GM19328 (cell line): ENCODE results near the gene UBE2E2.
"Not testable (repeated sequence)": the region's sequence is repeated elsewhere in the genome, so short reads cannot be mapped to it uniquely, and the experiment has no call there.

Experiments used
- ATAC-seq: cut with Tn5 transposase; IDR thresholded peaks from one replicate; pipeline ENCODE4 v1.9.1; 2021; ENCODE audit warnings: mild to moderate bottlenecking, moderate library complexity; ENCODE audit not compliant: unreplicated experiment

The UBE2E2 gene

DNA sequence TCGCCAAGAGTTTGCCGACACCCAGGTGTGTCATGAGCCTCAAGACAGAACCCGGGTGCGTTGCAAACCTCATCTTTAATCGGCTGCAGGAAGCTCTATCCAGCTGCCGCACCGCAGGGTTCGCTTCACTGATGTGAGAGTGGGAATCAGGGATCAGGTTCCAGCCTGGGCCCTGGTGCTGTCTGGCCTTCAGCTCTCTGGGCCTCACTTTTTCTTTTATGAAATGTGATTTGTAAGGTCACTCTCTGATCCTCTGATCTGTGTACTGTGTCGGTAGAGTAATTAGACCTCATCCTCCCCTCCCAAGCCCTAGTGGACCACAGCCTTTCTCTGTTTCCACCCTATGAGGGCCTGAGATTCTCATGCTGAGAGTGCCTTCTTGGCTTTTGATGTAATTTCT lies 399.8 kb downstream of the UBE2E2 start:
- no peak for ATAC-seq

DNA sequence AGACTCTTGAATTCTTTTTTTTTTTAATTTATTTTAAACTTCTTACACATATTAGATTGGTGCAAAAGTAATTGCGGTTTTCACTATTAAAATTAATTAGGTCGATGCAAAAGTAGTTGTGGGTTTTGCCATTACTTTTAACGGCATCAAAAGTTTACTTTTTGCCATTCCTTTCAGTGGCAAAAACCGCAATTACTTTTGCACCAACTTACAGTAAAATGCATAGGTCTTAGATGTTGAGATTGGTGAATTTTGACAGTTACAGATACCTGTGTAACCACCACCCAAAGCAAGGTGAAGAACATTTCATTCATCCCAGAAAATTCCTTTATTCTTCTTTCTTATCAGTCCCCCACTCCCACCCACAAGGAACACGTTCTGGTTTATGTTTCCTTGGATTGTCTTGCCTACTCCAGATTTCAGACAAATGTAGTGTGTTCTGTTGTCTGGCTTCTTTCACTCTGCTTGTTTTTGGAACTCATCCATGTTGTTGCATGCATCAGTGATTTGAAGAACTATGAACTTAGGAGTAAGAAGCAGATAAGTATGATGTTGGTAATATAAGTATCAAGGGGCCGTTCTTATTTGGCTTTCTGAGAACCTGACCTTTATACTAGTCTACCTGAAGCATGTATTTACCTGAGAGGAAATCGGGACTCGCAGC lies 404.2 kb downstream of the UBE2E2 start:
- no peak for ATAC-seq

DNA sequence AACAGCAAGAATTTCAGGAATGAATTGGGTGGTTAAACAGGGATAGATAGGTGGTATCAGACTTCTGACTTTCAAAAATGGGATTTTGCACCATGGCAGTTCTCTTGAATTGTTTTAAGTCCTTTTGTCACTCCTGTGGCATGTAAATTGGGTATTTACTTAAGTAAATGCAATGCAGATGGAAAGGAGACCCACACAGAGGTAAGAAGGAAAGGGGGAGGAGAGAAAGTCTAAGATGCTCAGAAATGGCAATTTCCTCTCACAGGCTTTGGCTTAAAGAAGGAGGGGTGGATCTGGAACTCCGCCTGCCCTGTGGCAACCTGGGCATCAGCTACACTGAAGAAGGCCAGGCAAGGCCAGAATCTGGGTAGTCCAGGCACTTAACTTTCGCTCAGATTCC lies 405.5 kb downstream of the UBE2E2 start:
- no peak for ATAC-seq

DNA sequence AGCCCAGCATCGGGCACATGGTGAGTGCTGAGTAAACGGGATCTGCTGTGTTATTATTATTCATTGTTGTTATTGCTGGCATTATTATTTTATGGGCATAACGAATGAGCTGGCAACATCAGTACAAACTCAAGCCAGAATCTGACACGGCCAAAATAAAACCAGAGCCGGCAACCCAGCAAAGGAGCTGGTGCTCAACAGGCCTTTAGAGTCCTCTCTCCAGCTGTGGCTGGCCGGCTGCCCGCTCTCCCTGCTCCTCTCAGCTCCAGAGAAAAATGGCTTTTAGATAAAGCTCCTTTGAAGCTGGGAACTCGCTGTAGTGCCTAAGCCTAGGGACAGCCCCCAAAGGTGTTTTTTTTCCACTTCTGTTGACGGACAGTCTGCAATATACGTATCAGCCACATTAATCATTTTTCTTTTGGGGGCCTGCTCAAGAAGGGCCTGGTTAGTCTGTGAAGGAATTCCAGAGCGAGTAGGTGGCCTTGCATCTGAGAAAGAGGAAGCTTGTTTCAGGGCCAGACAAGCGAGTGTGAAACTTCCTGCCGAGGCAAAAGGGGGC lies 408.7 kb downstream of the UBE2E2 start:
- no peak for ATAC-seq

DNA sequence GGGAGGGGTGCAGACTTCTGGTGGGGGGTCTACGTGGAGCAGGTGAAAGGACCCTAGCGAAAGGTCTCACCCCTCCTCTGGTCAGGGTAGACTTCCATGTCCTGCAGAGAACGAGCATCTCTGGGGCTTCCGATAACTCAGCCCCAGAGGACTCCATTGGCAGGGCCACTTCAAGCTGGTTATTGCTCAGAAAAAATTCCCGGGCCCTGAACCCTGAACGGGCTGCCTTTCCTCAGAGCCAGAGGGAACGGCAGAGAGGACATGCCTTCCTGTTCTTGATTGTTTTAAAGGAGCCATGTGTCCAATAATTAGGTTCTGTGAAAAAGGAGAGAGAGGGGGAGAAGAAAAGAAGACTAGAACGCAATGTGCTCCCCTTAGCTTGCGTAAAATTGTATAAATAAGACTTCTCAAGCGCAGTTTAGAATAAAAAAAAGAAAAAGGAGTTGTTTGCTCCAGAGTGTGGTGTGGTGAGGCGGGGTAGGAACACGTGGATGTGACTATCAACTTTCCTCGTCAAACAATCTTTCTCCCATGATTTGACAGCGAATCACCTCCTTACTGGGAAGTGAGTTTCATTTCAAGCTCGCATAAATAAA lies 409.3 kb downstream of the UBE2E2 start:
- no peak for ATAC-seq

DNA sequence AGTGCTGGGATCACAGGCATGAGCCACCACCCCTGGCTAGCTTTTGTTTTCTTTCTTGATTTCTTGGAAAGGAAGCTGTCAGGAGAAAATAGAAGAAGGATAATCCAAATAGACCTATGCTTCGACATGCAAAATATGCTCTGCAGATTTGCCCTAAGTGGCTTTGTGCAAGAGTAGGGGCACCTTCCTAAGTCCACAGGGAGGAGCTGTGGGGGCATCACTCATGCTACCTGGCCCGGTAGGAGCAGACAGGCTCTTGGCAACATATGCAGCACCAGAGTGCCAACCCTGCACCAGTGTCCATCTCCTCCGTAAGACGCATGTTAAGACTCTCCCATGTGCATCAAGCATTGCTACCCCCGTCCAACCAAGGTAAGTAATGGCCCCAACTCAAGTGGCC lies 411.9 kb downstream of the UBE2E2 start:
- no peak for ATAC-seq

DNA sequence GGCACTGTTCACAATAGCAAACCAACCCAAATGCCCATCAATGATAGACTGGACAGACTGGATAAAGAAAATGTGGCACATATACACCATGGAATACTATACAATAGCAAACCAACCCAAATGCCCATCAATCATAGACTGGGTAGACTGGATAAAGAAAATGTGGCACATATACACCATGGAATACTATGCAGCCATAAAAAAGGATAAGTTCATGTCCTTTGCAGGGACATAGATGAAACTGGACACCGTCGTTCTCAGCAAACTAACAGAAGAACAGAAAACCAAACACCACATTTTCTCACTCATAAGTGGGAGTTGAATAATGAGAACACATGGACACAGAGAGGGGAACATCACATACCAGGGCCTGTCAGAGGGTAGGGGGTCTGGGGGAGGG lies 415.3 kb downstream of the UBE2E2 start:
- ATAC-seq = not testable (repeated sequence)

DNA sequence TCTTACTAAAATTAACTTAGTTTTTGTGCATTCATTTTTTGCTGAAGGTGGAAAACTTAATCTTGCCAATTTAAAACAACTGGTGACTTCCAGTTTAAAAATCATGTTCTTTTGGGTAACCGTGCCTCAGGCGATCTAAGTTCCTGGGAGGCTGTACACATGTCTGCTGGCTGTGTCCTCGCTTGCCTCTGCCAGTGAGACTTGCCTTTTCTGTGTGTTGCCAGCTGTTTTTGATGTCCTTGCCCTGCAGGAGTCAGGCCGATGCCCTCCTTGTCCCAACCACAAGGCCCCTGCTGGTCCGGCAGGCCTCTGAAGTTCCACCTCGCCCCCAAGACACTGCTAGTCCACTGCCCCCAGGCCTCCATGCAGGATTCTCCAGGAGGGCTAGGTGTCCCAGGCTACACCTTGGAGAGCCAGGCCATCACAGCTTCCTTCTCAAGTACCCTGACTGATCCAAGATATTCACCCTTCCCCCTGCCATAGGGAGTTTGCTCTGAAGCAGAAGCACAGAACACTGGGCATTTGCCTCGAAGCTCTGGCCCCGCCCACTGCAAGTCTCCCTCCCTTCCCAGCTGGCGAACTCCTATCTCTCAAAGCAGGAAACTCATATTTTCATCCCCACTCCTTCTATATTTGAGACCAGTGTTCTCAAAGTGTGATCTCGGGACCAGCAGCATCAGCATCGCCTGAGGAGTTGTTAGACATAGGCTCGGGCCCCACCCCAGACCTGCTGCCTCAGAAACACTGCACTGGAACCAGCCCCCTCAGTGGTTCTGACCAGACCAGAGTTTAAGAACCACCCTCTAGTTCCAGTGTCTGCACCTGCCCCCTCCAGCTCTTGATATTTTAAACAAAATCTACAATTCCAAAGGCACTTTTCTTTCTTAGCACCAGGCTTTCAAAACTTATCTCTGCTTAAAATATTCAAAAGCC lies 416.8 kb downstream of the UBE2E2 start:
- no peak for ATAC-seq

DNA sequence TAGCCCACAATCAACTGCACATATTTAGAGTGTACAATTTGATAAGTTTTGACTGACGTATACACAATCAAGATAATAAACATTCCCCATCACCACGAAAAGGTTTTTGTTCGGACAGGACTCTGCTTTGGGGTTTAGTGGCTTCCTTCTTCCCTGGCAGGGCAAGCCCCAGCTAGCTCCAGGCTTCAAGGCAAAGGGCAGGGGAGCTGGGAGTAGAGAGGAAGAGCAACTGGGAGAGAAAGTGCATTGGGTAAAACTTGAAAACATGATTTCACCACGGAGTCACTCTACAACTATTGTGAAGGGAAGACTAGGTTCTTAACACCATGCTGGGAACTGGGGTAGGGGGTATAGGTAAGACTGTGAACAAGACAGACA lies 417.5 kb downstream of the UBE2E2 start:
- ATAC-seq = no peak

DNA sequence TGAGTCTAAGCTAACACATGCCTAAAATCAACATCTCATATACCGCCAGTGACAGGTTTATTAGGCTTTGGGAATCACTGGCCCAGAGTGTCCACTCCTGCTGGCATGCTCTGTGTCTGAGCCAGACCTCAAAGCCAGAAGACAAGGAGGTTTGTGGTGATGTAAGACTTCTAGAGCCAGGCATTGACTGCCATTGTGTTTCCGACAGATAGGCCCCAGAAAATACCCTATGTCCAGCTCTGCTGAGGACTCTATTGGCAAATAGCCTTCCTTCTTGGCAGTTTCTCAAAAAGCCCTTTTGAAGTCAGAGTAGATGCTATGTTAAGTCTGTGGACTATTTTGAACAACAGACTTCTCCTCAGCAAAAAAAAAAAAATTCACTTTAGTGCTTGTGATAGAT lies 420.7 kb downstream of the UBE2E2 start:
- ATAC-seq = no peak

DNA sequence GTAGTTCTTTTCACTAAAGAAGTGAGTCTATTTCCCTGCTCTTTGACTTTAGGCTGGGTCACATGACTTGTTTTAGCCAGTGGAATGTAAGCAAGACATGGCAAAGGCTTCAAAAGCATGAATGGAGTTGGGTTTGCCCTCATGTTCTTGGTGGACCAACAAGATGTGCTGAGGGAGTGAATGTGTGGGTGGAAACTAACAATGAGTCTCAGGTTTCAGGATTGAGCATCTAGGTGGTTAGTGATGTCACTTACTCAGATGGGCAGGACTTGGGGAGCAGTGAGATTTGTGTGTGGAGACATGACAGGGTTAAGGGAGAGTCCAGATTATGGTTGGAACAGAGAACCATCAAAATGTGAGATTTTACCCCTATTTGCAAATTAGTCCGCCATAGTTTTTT lies 421.2 kb downstream of the UBE2E2 start:
- no peak for ATAC-seq

DNA sequence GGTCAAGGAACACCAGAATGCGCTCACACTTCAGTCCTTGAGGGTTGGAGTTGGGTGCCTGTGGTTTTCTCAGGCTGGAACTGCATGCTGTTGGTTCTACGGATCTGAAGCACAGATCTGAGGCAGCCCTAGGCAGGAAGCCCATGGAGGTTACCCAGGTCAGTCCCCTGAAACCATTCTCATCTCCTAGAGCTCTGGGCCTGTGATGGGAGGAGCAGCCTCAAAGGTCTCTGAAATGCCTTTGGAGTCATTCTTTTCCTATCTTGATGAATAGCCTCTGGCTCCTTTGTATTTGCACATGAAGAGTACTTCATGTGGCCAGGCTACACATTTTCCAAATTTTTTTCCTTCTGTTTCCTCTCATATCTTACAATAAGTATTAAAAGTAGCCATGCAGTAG lies 423.3 kb downstream of the UBE2E2 start:
- ATAC-seq = no peak

DNA sequence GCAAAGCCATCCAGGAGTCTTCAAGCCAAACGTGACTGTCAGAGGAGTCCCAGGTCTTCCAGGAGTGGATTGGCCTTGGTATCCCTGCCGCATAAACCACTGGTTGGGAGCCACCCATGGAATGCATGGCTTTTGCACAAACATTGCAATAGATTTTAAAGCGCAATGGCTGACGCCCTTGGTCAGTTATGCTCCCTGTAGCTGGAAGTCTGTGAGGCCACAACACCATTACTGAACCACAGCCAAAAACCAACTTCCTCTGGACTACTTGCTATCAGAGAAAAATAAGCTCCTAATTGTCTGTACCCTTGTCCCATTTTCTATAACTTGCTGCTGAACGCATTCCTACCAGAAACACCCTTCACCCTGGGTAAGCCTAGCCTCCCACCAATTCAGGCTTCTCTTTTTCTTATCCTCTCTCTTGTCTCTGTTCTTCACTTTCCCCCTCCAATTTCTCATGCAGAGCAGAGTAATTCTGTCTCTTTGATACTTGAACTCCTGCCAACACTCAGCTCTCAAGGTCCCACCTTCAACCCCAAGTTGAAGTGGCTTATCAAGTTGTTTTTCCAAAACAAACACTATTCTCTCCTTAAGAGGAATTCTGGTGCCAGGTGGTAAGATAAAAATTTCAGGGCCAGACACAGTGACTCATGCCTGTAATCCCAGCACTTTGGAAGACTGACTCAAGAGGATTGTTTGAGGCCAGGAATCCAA lies 426.2 kb downstream of the UBE2E2 start:
- ATAC-seq = no peak

DNA sequence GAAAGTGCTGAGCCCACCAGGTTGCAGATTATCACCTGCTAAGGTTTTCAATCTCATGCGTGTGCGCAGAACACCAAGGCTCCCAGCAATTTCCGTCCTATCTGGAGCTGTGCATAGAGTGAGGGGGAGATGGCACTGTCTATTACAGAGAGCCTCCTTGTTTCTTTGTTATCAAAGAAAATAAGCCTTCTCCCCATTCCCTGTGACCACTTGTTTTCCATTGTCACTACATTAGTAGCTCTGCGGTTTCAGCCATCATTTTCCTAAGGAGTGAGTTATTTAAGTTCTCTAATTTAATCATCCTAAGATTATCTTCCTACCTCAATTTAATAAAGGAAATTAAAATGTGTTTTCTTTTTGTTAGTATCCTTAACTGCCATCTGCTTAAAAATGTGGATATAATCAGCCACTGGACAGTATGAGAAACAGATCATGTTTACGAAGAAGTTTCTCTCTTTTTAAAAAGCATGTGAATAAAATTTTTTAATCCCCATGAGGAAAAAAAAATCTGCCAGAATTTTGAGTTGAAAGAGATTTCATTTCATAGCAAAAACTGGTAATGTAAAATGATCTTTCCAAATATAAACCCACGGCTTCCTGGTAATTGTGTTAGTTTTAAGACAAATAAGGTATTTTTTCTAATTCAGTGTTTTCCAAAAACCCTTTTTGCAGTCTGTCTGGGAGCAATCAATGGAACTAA lies 430.3 kb downstream of the UBE2E2 start:
- ATAC-seq = no peak

DNA sequence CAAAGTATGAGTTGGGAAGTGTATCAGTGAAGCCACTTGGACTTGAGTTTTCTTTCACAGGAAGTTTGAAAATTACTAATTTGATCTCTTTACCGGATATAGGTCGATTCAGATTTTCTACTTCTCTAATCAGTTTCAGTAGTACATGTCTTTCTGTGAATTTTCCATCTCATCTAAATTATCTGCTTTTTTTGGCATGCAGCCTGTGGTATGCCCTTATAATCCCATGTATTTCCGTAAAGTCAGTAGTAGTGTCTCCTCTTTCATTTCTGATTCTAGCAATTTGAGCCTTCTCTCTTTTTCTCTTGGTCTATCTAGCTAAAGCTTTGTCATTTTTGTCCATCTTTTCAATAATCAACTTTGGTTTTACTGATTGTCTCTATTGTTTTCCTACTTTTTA lies 434.2 kb downstream of the UBE2E2 start:
- ATAC-seq = no peak

DNA sequence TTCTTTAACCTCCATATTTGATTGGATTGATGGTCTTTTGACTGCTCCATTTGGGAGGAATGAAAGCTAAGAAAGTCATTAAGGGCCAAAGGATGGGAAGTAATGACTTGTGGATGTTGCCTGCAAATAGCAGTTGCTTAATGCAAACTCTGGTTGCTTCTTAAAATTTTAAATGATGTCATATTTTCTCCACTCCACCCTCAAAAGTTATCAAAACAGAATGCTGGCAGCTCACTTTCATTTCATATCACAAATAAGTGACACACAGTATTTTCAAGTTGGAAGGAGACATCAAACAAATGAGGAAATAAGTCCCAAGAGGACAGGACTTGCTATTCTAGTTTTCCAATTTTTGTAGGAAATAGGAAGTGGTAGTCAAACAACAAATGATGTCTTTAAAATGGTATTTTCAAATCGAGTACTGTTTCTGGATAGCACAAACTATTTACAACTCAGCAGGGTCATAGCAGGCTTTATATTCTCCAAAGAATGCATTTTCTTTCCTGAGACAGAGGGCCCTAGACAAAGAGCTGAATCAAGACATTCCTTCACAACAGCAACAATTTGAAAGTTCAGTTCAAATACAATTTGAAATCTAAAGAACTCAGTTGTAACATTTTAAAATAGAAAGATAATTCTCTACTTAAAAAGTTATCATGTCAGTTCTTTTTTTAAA lies 437.5 kb downstream of the UBE2E2 start:
- ATAC-seq = no peak
